Measurements from ENCODE around the gene CD7. TPM values are rescaled to one million over a fixed set of nuclear protein-coding genes. Genes with fewer than 3 reads are reported as not detected.
A peak's percentile ranks its signal among the peaks of the same experiment; 100 is the strongest.

CD7 gene
- total RNA-seq, 1 donor from 2014 or later, result 1.4 TPM

- Mint-ChIP-seq H3K9me3 (no peaks in the 10 kb centered on the region), H3K27me3 (peaks cover 3% of the 10 kb centered on the region), H3K4me3 (no peak overlapping the region), H3K36me3 (no peaks in the 10 kb centered on the region), H3K4me1 (ENCODE audit: unreplicated experiment) (no peaks in the 10 kb centered on the region), H3K27ac (no peak overlapping the region)
- DNase-seq (ENCODE audit: extremely low spot score, unreplicated experiment), result no peak
- no peak for TF ChIP-seq CTCF (conservative IDR thresholded peaks at IDR 0.05)
Measured at GRCh38 chr17:82321947-82322466, 4.6 kb upstream of the CD7 start.

- no peaks in the 10 kb centered on the region for H3K4me1 Mint-ChIP-seq (ENCODE audit: unreplicated experiment)
- H3K9me3 Mint-ChIP-seq, result no peaks in the 10 kb centered on the region
- H3K4me3 Mint-ChIP-seq, result peak overlapping the region; percentile 34
- no peak overlapping the region for H3K27ac Mint-ChIP-seq
- H3K36me3 Mint-ChIP-seq, result no peaks in the 10 kb centered on the region
- peaks cover 3% of the 10 kb centered on the region for H3K27me3 Mint-ChIP-seq
- peak; percentile 84 for TF ChIP-seq CTCF (conservative IDR thresholded peaks at IDR 0.05)
- no peak for DNase-seq (ENCODE audit: extremely low spot score, unreplicated experiment)
Measured at GRCh38 chr17:82320956-82321927, 3.8 kb upstream of the CD7 start.

- no peak for DNase-seq (ENCODE audit: extremely low spot score, unreplicated experiment)
- no peak overlapping the region for H3K4me3 Mint-ChIP-seq
- no peaks in the 10 kb centered on the region for H3K9me3 Mint-ChIP-seq
- H3K4me1 Mint-ChIP-seq (ENCODE audit: unreplicated experiment), result peaks cover 6% of the 10 kb centered on the region
- H3K27ac Mint-ChIP-seq, result no peak overlapping the region
- H3K36me3 Mint-ChIP-seq, result no peaks in the 10 kb centered on the region
- no peak for TF ChIP-seq CTCF (conservative IDR thresholded peaks at IDR 0.05)
- peaks cover 3% of the 10 kb centered on the region for H3K27me3 Mint-ChIP-seq
Measured at GRCh38 chr17:82320140-82320840, 2.9 kb upstream of the CD7 start.

GRCh38 chr17:82319619-82320062, 2.2 kb upstream of the CD7 start:
- H3K27ac Mint-ChIP-seq, result no peak overlapping the region
- no peaks in the 10 kb centered on the region for H3K36me3 Mint-ChIP-seq
- no peaks in the 10 kb centered on the region for H3K9me3 Mint-ChIP-seq
- TF ChIP-seq CTCF (conservative IDR thresholded peaks at IDR 0.05), result no peak
- DNase-seq (ENCODE audit: extremely low spot score, unreplicated experiment), result no peak
- H3K4me1 Mint-ChIP-seq (ENCODE audit: unreplicated experiment), result peaks cover 6% of the 10 kb centered on the region
- peaks cover 3% of the 10 kb centered on the region for H3K27me3 Mint-ChIP-seq
- no peak overlapping the region for H3K4me3 Mint-ChIP-seq

- Mint-ChIP-seq H3K4me3 (no peak overlapping the region), H3K9me3 (no peaks in the 10 kb centered on the region), H3K27ac (no peak overlapping the region), H3K36me3 (no peaks in the 10 kb centered on the region), H3K27me3 (peaks cover 3% of the 10 kb centered on the region), H3K4me1 (ENCODE audit: unreplicated experiment) (peaks cover 6% of the 10 kb centered on the region)
- TF ChIP-seq CTCF (conservative IDR thresholded peaks at IDR 0.05), result no peak
- no peak for DNase-seq (ENCODE audit: extremely low spot score, unreplicated experiment)
Measured at GRCh38 chr17:82318772-82319606, 1.6 kb upstream of the CD7 start.

All from type B pancreatic cell (in vitro differentiated cells).